Stimulated activated CD4-positive, alpha-beta T cell treated with anti-CD3 and anti-CD28 coated beads, Interleukin-1b, Interleukin-23, amount 100 ng/mL, for 4 hours (primary cell): ENCODE results near the gene KRTAP3-3.
"Not testable (repeated sequence)": the region's sequence is repeated elsewhere in the genome, so short reads cannot be mapped to it uniquely, and the experiment has no call there.

Source experiments
- DNase-seq, 2 donors: peaks; one replicate each; pipeline ENCODE4 v3.0.0-alpha.2; 2020; ENCODE audit warnings: low read depth in 2 of 2

Gene KRTAP3-3

GRCh38 chr17:41004397-41004796 is 10.4 kb upstream of the KRTAP3-3 start:
- DNase-seq, result no peak

GRCh38 chr17:41003926-41004325 is 10.0 kb upstream of the KRTAP3-3 start:
- no peak for DNase-seq

- no peak for DNase-seq
Measured at GRCh38 chr17:41002814-41003213, 8.8 kb upstream of the KRTAP3-3 start.

GRCh38 chr17:41001795-41002194 is 7.8 kb upstream of the KRTAP3-3 start:
- no peak for DNase-seq

- DNase-seq, result not testable (repeated sequence)
Measured at GRCh38 chr17:40999563-40999962, 5.6 kb upstream of the KRTAP3-3 start, which contains the start of gene KRTAP3-2. KRTAP3-2 (minus strand) TSS chr17:40999906; CDS start chr17:40999853, 53 bp downstream.

GRCh38 chr17:40997361-40997760 is 3.4 kb upstream of the KRTAP3-3 start:
- no peak for DNase-seq

- DNase-seq, result no peak
Measured at GRCh38 chr17:40996829-40997228, 2.9 kb upstream of the KRTAP3-3 start.

GRCh38 chr17:40995116-40995515 is 1.2 kb upstream of the KRTAP3-3 start:
- DNase-seq, result no peak

GRCh38 chr17:40993084-40993483 is 880 bp downstream of the KRTAP3-3 start:
- DNase-seq, result no peak

- no peak for DNase-seq
Measured at GRCh38 chr17:40992666-40993065, 1.3 kb downstream of the KRTAP3-3 start.

GRCh38 chr17:40986920-40987319 is 7.0 kb downstream of the KRTAP3-3 start:
- DNase-seq, result no peak

- DNase-seq, result no peak
Measured at GRCh38 chr17:40984226-40984625, 9.7 kb downstream of the KRTAP3-3 start, which contains the start of gene KRT40. KRT40 (minus strand) TSS chr17:40984326; CDS start chr17:40984273, 53 bp downstream.

- DNase-seq, result no peak
Measured at GRCh38 chr17:40981115-40981514, 12.8 kb downstream of the KRTAP3-3 start.

- DNase-seq, result no peak
Measured at GRCh38 chr17:40980596-40980995, 13.4 kb downstream of the KRTAP3-3 start.

GRCh38 chr17:40980117-40980516 is 13.8 kb downstream of the KRTAP3-3 start:
- no peak for DNase-seq

GRCh38 chr17:40978575-40979151 is 15.3 kb downstream of the KRTAP3-3 start:
- DNase-seq, result no peak

GRCh38 chr17:40975516-40975915 is 18.4 kb downstream of the KRTAP3-3 start:
- DNase-seq, result no peak

GRCh38 chr17:40974366-40974765 is 19.6 kb downstream of the KRTAP3-3 start:
- no peak for DNase-seq

- DNase-seq, result no peak
Measured at GRCh38 chr17:40967582-40967981, 26.4 kb downstream of the KRTAP3-3 start.

- no peak for DNase-seq
Measured at GRCh38 chr17:40966848-40967247, 27.1 kb downstream of the KRTAP3-3 start, which contains the start of gene KRT39. KRT39 (minus strand) TSS chr17:40966948; CDS start chr17:40966856, 92 bp downstream.

- DNase-seq, result no peak
Measured at GRCh38 chr17:40963838-40964237, 30.1 kb downstream of the KRTAP3-3 start.

GRCh38 chr17:40962059-40962561 is 31.9 kb downstream of the KRTAP3-3 start:
- no peak for DNase-seq

GRCh38 chr17:40961591-40961990 is 32.4 kb downstream of the KRTAP3-3 start:
- no peak for DNase-seq

GRCh38 chr17:40960144-40960543 is 33.8 kb downstream of the KRTAP3-3 start:
- DNase-seq, result no peak
